ENCODE results near the gene SUPT6H. TPM values are rescaled to one million over a fixed set of nuclear protein-coding genes. Genes with fewer than 3 reads are reported as not detected.

The SUPT6H gene
- total and polyA plus RNA-seq, 2 of the 8 experiments (the other 6 are each of a cell fraction or from before 2014, with no cell fraction given), result 32.0 to 59.9 TPM

DNA sequence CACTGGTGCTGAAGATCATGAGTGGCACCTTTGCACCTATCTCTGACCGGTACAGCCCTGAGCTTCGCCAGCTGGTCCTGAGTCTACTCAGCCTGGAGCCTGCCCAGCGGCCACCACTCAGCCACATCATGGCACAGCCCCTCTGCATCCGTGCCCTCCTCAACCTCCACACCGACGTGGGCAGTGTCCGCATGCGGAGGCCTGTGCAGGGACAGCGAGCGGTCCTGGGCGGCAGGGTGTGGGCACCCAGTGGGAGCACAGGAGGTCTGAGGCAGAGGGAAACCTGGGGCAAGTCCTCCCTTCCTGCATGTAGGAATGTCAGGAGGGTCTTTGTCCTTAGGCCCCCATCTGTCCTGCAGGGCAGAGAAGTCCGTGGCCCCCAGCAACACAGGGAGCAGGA is 75.3 kb downstream of the SUPT6H start:
- H3K27me3 ChIP-seq (replicated peaks in 1 of 4; ENCODE audit: control insufficient read depth in 3 of 4, extremely low read depth in 1 of 4, insufficient read depth in 3 of 4, low read length in 3 of 4), result no peaks in the 10 kb centered on the region
- no peak overlapping the region for H3K27ac ChIP-seq (ENCODE audit: low read depth, low read length)
- no peak overlapping the region for H3K14ac ChIP-seq (ENCODE audit: insufficient read length)
- H3K9ac ChIP-seq (replicated peaks in 1 of 4; ENCODE audit: extremely low read depth in 1 of 4, low read depth in 3 of 4, low read length in 3 of 4), result no peak overlapping the region
- no peaks in the 10 kb centered on the region for H3K79me2 ChIP-seq (ENCODE audit: control insufficient read depth in 1 of 2, insufficient read depth in 2 of 2, low read length in 2 of 2)
- no peak overlapping the region for H3K18ac ChIP-seq (ENCODE audit: extremely low read depth, low read length)
- DNase-seq (ENCODE audit: low read depth in 1 of 2, low spot score in 2 of 2) (no peak), FAIRE-seq (no peak)
- no peak overlapping the region for H2AFZ ChIP-seq (ENCODE audit: low read length)
- H2AK5ac ChIP-seq (ENCODE audit: low read depth, low read length), result no peak overlapping the region
- H2BK15ac ChIP-seq (ENCODE audit: low read length), result no peak overlapping the region
- no peak overlapping the region for H4K5ac ChIP-seq (ENCODE audit: insufficient read length, low read depth, low read length)
- 89% methylated on average over 12 of the region's 12 CpGs; no CpG with 5 or more reads in 1 of the 2 experiments for WGBS, 2 experiments (ENCODE audit: extremely low coverage in 1 of 2, insufficient coverage in 1 of 2, insufficient read length in 1 of 2, insufficient replicate concordance in 2 of 2, low coverage in 1 of 2, low lambda C conversion rate in 2 of 2, missing lambda C conversion rate in 1 of 2)
- no peak overlapping the region for H4K91ac ChIP-seq (replicated peaks; ENCODE audit: insufficient read length, low read length)
- no peak overlapping the region for H2BK12ac ChIP-seq (ENCODE audit: low read depth, low read length)
- H4K8ac ChIP-seq (ENCODE audit: extremely low read depth, insufficient read depth, low read length), result peak overlapping the region; percentile 41; the same call in 1 of the 2 replicates
- peaks cover 0 to 5% of the 10 kb centered on the region in 2 experiments for H4K20me1 ChIP-seq (replicated peaks in 1 of 2; ENCODE audit: control insufficient read depth in 1 of 2, insufficient read depth in 2 of 2, low read length in 2 of 2)
- no peak overlapping the region for H3K4me2 ChIP-seq (ENCODE audit: insufficient read depth in 1 of 2, low read depth in 2 of 2, low read length in 2 of 2)
- no peaks in the 10 kb centered on the region; a peak in 1 of 7 replicates for H3K4me1 ChIP-seq (replicated peaks in 1 of 4; ENCODE audit: control insufficient read depth in 3 of 4, insufficient read depth in 4 of 4, low read length in 3 of 4)
- ChIA-PET CTCF (ENCODE audit: partially characterized antibody) (no interaction called here), POLR2A (ENCODE audit: partially characterized antibody) (no interaction called here)
- no peak overlapping the region for H2BK5ac ChIP-seq (ENCODE audit: low read depth, low read length)
- H3K36me3 ChIP-seq (ENCODE audit: control insufficient read depth in 2 of 4, insufficient read depth in 4 of 4, low read length in 3 of 4), result peaks cover 9 to 17% (median 13%) of the 10 kb centered on the region in 4 experiments; a peak in 7 of 8 replicates
- no peak overlapping the region for H3K4ac ChIP-seq (replicated peaks; ENCODE audit: insufficient read length, low read depth, low read length)
- H3K4me3 ChIP-seq (ENCODE audit: extremely low read depth in 1 of 4, insufficient read depth in 2 of 4, low read depth in 3 of 4, low read length in 4 of 4), result no peak overlapping the region
- H2BK20ac ChIP-seq (ENCODE audit: low read length), result no peak overlapping the region
- H3K23ac ChIP-seq (ENCODE audit: insufficient read length), result no peak overlapping the region
- H3K9me3 ChIP-seq (ENCODE audit: insufficient read depth in 2 of 2, low read depth in 1 of 2, low read length in 1 of 2), result no peaks in the 10 kb centered on the region
- peaks cover 2% of the 10 kb centered on the region; the same call in 1 of the 2 replicates for H3K79me1 ChIP-seq (ENCODE audit: low read depth, low read length)
- H3K23me2 ChIP-seq (ENCODE audit: low read depth, low read length), result no peaks in the 10 kb centered on the region
- H2BK120ac ChIP-seq (replicated peaks; ENCODE audit: low read depth, low read length), result no peak overlapping the region
- no peak overlapping the region for H3K56ac ChIP-seq (replicated peaks; ENCODE audit: insufficient read length, low read depth, low read length)
- TF ChIP-seq MAFK (IDR thresholded peaks at IDR 0.05; ENCODE audit: low read depth, low read length) (no peak), NRF1 (IDR thresholded peaks at IDR 0.05; ENCODE audit: low read depth, low read length) (no peak), JUND (IDR thresholded peaks at IDR 0.05; ENCODE audit: low read length) (no peak), POU5F1 (IDR thresholded peaks at IDR 0.05; ENCODE audit: low read depth, low read length) (no peak), YY1 (IDR thresholded peaks at IDR 0.05; ENCODE audit: low read depth, low read length) (no peak), ATF3 (IDR thresholded peaks at IDR 0.05; ENCODE audit: insufficient read depth, low read depth, low read length) (no peak), USF2 (IDR thresholded peaks at IDR 0.05; ENCODE audit: low read length) (no peak), TAF7 (optimal IDR thresholded peaks at IDR 0.05; ENCODE audit: borderline replicate concordance, low read depth, low read length) (no peak), GTF2F1 (IDR thresholded peaks at IDR 0.05; ENCODE audit: borderline replicate concordance, low read depth, low read length) (no peak), TEAD4 (IDR thresholded peaks at IDR 0.05; ENCODE audit: low read depth, low read length) (no peak), E2F6 (IDR thresholded peaks at IDR 0.05) (no peak)

Data from H1 (cell line).